Activated T-cell treated with anti-CD3 and anti-CD28 coated beads, Interleukin-2, amount 50 U/mL, for 1 hour (primary cell): ENCODE data around the gene WFIKKN1.

Source experiments
- DNase-seq: peaks from one replicate; pipeline ENCODE4 v3.0.0-alpha.2; 2020

The WFIKKN1 gene

GRCh38 chr16:675884-676564 is 45.2 kb downstream of the WFIKKN1 start:
- DNase-seq = no peak

DNA sequence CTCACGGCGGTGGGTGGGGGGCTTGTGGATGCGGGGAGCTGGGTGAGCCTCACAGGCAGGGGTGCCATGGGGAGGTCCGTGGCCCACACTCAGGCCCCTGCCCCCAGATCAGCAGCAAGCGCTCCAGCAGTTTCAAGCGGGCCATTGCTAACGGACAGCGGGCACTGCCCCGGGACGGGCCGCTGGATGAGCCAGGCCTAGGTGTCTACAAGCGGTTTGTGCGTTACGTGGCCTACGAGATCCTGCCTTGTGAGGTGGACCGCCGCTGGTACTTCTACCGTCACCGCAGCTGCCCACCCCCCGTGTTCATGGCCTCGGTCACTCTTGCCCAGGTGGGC is 45.7 kb downstream of the WFIKKN1 start:
- DNase-seq = no peak

DNA sequence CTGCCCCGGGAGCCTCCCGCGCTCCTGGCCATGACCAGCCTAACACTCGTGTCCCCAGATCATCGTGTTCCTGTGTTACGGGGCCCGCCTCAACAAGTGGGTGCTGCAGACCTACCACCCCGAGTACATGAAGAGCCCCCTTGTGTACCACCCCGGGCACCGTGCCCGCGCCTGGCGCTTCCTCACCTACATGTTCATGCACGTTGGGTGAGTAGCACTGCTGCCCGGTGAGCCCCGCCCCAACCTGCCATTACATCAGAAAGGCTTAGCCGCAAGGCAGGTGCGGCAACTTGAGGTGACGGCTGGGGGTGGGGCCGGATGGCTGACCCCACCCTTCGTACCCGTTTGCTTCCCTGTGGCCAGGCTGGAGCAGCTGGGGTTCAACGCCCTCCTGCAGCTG is 46.1 kb downstream of the WFIKKN1 start:
- peak; percentile 50 for DNase-seq

DNA sequence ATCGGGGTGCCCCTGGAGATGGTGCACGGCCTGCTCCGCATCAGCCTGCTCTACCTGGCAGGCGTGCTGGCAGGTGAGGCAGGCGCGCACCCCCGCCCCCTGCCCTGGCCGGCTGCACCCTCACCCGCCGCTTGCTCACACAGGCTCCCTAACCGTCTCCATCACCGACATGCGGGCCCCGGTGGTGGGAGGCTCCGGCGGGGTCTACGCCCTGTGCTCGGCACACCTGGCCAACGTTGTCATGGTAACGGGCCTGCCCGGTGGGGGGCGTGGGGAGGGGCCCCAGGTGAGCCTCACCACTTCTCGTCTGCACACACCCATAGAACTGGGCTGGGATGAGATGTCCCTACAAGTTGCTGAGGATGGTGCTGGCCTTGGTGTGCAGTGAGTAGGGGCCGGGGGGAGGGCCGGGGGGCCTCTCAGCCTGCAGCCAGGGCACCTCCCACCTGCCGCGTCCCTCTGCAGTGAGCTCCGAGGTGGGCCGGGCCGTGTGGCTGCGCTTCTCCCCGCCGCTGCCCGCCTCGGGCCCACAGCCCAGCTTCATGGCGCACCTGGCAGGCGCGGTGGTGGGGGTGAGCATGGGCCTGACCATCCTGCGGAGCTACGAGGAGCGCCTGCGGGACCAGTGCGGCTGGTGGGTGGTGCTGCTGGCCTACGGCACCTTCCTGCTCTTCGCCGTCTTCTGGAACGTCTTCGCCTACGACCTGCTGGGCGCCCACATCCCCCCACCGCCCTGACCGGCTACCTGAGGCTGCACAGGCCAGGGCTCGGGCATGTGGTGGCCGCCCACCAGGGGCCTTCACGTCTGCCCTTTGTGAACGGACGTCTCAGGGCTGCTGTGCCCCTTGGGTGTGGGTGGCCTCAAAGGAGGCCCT is 46.8 kb downstream of the WFIKKN1 start:
- no peak for DNase-seq

- no peak for DNase-seq
These were observed 47.5 kb downstream of the WFIKKN1 start for GRCh38 chr16:678209-678857.

DNA sequence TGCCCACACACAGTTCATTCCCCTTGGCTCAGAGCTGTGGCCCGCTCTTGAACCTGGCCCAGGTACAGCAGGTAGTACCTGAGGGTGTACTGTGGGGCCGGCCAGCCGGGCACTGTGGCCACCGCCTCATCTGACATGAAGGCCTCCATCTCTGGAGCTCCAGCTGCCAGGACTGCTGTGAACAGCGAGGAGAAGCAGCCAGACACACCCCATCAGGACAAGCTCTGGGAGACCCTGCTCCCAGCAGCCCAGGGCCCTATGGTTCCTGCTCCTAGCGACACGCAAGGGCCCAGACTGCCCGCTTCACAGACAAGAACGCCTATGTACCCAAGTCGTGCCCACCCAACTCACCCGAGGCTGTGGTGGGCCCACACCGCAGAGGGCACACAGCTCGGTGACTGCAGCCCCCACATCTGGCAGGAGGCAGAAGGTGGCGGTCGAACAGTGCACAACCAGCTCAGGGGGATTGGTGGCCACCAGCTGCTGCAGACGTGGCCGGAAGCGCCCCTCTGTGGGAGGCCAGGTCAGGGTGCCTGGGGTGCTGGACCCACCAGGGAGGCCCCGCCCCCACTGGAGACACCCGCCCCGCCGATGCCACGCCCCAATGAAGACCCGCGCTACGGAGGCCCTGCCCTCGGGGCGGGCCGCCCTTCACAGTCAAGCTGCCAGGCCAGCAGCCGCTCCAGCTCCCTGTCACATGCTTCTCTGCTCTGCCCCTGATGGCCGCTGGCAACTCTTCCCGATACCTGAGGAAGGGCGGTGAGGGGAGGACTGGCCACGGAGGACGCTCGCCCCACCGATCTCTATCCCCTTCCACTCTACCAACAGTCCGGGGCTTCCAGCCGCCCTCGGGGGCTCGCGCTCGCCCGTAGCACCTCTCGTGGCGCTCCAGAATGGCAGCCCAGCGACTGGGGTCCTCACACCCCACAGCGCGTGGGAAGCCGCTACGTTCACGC is 48.4 kb downstream of the WFIKKN1 start:
- DNase-seq = no peak

GRCh38 chr16:679814-680624 is 49.2 kb downstream of the WFIKKN1 start, which contains the start of gene STUB1:
TSS of gene STUB1 (plus strand) at chr16:680410. CDS start at chr16:680526, 116 bp downstream.
- peak; percentile 86 for DNase-seq

- DNase-seq = no peak
These were observed 49.8 kb downstream of the WFIKKN1 start for GRCh38 chr16:680625-680945.

DNA sequence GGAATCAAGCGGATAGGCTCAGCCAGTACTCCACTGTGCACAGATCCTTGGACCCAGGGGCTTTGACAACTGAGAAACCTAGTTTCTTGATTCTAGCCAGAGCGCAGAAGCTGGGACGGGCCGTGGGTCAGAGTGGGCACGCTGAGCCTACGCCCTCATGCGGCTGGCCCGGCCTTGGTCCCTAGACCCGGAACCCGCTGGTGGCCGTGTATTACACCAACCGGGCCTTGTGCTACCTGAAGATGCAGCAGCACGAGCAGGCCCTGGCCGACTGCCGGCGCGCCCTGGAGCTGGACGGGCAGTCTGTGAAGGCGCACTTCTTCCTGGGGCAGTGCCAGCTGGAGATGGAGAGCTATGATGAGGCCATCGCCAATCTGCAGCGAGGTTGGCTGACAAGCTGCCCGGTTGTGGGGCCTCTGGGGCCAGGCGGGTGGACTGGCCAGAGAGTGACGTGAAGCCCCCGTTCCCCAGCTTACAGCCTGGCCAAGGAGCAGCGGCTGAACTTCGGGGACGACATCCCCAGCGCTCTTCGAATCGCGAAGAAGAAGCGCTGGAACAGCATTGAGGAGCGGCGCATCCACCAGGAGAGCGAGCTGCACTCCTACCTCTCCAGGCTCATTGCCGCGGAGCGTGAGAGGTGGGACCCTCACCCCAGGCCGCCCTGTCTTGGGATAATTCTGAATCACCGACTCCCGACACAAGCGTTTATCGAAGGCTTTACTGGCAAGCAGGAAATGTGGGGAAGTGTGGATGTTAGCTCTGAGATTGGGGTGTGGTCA is 50.4 kb downstream of the WFIKKN1 start:
- DNase-seq = no peak

DNA sequence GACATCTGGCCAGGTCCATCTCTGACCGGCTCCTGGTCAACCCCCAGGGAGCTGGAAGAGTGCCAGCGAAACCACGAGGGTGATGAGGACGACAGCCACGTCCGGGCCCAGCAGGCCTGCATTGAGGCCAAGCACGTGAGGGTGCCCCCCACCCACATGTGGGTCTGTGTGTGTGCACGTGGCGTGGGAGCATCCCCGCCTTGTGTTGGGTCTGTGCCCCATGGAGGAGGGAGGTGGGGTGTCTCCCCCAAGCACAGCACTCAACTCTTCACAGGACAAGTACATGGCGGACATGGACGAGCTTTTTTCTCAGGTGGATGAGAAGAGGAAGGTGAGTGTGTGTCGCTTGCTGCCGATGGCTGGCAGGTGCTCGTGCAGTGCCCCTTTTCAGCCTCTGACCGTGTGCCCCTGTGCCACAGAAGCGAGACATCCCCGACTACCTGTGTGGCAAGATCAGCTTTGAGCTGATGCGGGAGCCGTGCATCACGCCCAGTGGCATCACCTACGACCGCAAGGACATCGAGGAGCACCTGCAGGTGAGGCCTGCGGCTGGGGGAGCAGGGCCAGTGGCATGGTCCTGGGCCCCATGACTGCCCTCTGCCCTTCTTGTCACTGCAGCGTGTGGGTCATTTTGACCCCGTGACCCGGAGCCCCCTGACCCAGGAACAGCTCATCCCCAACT is 51.1 kb downstream of the WFIKKN1 start:
- DNase-seq = no peak

DNA sequence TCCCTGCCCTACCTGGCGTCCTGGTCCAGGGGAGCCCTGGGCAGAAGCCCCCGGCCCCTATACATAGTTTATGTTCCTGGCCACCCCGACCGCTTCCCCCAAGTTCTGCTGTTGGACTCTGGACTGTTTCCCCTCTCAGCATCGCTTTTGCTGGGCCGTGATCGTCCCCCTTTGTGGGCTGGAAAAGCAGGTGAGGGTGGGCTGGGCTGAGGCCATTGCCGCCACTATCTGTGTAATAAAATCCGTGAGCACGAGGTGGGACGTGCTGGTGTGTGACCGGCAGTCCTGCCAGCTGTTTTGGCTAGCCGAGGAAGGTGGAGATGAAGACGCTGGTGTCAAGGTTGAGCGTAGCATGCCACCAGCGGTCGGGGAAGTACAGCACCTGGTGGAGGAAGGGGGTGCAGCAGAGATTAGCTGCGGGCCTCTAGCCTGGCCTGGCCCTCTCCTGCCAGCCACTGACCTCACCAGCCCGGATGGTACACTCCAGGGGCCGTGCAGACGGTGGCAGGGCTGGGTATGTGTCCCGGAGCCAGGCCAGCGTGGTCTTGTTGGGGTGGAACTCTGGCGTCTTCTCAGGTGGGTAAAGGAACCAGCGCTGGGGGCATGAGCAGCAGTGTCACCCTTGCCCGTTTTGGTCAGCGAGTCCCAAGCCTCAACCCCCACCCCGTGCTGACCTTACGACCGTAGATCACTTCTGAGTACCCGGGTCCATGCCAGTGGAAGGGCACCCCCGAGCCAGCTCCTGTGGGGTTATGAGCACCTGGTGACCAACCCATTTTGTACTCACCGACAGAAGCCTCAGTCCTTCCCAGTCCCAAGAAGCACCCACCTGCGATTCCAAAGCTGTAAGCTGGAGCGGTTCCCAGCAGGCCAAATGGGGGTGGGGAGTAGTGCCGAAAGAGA is 52.0 kb downstream of the WFIKKN1 start:
- no peak for DNase-seq

DNA sequence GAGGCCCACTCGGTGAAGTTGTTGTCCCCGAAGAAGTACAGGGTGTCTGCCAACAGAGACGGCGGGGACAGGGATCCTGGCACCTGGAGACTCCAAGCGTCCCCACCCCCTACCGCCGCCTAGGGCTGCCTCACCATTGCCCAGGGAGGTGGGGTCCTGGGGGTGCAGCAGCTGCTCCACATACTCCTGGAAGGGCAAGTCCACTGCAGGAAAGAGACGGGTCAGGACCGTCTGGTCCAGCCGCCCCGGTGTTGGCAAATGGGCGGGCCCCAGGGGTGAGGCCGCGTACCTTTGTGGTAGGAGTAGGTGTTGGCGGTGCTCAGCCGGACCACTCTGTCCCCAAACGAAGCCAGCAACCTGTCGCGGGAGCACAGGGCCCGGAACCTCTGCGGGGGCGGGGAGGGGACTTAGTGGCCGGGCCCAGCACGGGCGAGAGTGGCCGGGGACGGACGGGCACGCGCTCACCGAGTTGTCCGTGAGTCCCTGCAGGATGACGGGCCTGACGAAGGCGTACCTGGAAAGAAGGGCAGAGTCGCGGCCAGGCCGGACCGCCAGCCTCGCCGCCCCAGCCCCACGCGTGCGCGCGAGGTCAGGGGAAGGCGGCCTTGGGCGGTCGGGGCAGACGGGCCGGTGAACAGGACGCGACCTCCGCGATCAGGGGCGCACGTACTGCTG is 52.7 kb downstream of the WFIKKN1 start:
- DNase-seq = no peak
